GM21515 (cell line): ENCODE results near the gene KRTAP10-2.
"Not testable (repeated sequence)": the region's sequence is repeated elsewhere in the genome, so short reads cannot be mapped to it uniquely, and the experiment has no call there.

Source experiments
- ATAC-seq: cut with Tn5 transposase; IDR thresholded peaks from one replicate; pipeline ENCODE4 v1.9.1; 2021; ENCODE audit not compliant: unreplicated experiment

KRTAP10-2 gene

GRCh38 chr21:44583089-44583799 is 31.9 kb upstream of the KRTAP10-2 start:
- ATAC-seq, result no peak

DNA sequence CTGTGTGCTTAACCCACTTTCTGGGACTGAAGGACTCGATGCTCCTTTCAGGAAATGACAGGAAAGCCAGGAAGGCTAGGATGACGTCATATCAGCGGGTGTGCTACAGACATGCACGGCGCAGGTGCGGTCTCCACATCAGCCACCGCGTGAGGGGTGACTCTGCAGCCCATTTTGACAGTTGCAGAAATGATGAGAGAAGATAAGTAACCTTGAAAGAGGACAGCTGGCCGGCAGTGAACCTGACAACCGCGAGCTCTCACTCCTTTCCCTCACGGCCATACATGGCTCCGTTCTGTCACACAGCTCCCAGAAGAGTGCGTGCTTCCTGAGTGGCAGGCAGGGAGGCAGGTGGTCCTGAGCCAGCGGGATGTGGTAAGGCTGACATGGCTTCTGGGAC is 30.8 kb upstream of the KRTAP10-2 start:
- no peak for ATAC-seq

GRCh38 chr21:44581158-44581557 is 29.9 kb upstream of the KRTAP10-2 start:
- ATAC-seq, result no peak

DNA sequence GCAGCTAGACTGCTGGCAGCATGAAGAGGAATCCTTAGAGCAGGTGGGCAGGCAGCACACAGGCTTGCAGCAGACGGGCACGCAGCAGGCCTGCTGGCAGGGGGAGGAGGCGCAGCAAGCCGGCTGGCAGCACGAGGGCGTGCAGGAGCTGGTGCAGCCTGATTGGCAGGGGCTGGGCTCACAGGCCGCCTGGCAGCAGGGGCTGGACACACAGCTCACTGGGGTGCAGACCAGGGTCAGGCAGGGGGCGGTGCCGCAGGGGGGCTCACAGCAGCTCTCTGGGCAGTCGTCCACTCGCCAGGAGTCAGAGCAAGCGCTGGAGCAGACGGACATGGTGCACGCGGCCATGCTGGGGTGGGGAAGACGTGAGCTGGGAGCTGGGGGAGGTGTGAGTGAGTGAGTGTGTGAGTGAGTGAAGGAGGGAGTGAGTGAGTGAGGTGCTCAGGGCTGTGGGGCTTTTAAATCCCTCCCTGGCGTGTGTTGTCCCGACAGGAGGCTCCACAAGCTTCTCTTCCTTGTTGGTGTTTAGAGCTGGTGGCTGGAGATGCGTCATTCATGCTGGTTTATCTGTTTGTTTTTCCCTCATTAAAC is 29.0 kb upstream of the KRTAP10-2 start, which contains the start of gene KRTAP10-5:
Gene KRTAP10-5 (minus strand): TSS at position 374 of the 591 bp plus-strand sequence. CDS start 26 bp downstream, at position 348.
- not testable (repeated sequence) for ATAC-seq

GRCh38 chr21:44579833-44580144 is 28.5 kb upstream of the KRTAP10-2 start:
- no peak for ATAC-seq

DNA sequence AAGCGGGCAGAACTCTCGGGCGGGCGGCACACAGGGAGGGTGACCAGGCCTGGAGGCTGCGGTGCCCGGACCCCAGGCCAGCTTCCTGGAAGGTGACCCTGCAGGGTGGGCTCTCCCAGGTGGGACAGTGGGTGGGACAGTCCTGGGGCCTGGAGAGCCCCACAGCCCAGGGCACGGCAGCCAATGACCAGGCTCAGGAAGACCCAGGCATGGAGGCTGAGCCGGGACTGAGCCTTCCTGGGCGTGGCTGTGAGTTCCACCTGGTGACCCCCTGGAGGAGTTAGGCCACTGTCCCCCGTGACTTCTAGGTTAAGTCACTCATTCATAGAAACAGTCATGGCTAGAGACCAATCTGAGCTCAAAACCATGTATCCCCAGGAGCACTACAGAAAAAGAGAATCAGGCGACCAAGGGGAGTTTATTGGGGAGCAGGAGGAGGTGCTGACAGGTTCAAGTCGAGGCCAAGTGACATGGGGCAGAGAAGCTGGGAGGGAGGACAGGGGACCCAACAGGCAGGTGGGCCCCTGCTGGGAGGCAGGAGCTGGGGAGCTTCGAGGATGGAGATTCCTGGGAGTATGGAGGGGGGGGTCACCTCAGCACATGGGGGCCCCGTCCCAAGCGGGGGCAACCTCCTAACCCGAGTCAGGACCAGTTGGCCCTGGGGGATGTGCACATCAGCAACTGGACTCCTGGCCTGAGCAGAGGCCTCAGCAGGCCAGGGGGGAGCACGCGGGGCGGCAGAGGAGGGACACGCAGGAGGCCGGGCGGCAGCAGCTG is 27.9 kb upstream of the KRTAP10-2 start:
- no peak for ATAC-seq

- no peak for ATAC-seq
Observed at GRCh38 chr21:44578371-44579055, 27.2 kb upstream of the KRTAP10-2 start.

GRCh38 chr21:44576025-44576420 is 24.7 kb upstream of the KRTAP10-2 start:
- ATAC-seq, result no peak

GRCh38 chr21:44575307-44576024 is 24.2 kb upstream of the KRTAP10-2 start:
- no peak for ATAC-seq

- no peak for ATAC-seq
Observed at GRCh38 chr21:44574457-44575306, 23.4 kb upstream of the KRTAP10-2 start.

DNA sequence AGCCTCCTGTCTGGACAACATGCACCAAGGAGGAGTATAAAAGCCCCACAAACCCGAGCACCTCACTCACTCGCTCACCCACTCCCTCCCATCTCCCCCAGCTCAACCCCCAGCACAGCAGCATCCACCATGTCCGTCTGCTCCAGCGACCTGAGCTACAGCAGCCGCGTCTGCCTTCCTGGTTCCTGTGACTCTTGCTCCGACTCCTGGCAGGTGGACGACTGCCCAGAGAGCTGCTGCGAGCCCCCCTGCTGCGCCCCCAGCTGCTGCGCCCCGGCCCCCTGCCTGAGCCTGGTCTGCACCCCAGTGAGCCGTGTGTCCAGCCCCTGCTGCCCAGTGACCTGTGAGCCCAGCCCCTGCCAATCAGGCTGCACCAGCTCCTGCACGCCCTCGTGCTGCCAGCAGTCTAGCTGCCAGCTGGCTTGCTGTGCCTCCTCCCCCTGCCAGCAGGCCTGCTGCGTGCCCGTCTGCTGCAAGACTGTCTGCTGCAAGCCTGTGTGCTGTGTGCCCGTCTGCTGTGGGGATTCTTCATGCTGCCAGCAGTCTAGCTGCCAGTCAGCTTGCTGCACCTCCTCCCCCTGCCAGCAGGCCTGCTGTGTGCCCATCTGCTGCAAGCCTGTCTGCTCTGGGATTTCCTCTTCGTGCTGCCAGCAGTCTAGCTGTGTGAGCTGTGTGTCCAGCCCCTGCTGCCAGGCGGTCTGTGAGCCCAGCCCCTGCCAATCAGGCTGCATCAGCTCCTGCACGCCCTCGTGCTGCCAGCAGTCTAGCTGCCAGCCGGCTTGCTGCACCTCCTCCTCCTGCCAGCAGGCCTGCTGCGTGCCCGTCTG is 22.5 kb upstream of the KRTAP10-2 start, which contains the start of gene KRTAP10-4:
Gene KRTAP10-4 (plus strand): TSS at position 100 of the 827 bp plus-strand sequence. CDS start 30 bp downstream, at position 130.
- ATAC-seq, result not testable (repeated sequence)

GRCh38 chr21:44572959-44573583 is 21.8 kb upstream of the KRTAP10-2 start:
- no peak for ATAC-seq

- no peak for ATAC-seq
Observed at GRCh38 chr21:44571844-44572782, 20.8 kb upstream of the KRTAP10-2 start.

- no peak for ATAC-seq
Observed at GRCh38 chr21:44571296-44571695, 20.0 kb upstream of the KRTAP10-2 start.

DNA sequence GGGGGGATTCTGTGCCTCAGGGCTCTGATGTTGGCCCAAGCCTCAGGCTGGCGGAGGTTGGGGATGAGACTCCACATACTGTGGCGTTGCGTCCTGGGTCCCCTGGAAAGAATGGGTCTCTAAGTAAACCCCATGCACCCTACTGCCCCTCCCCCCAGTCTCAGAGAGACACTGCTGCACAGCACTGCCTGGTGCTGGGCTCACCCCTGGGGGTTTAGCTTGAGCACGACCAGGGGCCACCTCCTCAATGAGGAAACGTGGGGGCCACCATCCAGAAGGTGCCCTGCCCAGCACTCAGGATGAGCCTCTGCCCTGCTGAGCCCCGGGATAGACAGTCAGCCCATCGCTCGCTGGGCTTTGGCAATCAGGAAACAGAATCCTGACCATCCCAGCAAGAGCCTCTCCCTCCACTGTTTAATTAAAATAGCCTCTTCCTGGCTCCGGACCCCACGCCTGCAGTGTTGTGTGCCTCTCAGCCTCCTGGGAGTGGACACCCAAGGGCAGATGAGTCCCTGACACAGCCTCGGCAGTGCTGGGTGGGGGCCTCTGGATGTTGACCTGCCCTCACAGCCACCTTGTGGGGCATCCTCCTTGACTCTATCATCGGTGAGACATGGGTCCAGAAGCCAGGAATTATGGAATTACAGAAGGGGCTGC is 18.7 kb upstream of the KRTAP10-2 start:
- no peak for ATAC-seq

- ATAC-seq, result no peak
Observed at GRCh38 chr21:44568667-44569556, 17.6 kb upstream of the KRTAP10-2 start.
